ENCODE measurements around the gene KCNQ2.
A peak's percentile ranks its signal among the peaks of the same experiment; 100 is the strongest.

KCNQ2 gene

GRCh38 chr20:63386491-63386890 lies 86.0 kb downstream of the KCNQ2 start:
- in situ Hi-C loops (cut with HindIII; ENCODE audit: low sequenced_read_pairs), result no loop called here
- no peak overlapping the region for H3K4me3 ChIP-seq (ENCODE audit: low read depth, low read length)
- no peak for TF ChIP-seq CTCF (IDR thresholded peaks at IDR 0.05; ENCODE audit: low read depth, low read length, missing control alignments)
- no peak for DNase-seq (ENCODE audit: low read depth)

GRCh38 chr20:63385819-63386218 lies 86.6 kb downstream of the KCNQ2 start:
- DNase-seq (ENCODE audit: low read depth), result no peak
- in situ Hi-C loops (cut with HindIII; ENCODE audit: low sequenced_read_pairs), result no loop called here
- no peak for TF ChIP-seq CTCF (IDR thresholded peaks at IDR 0.05; ENCODE audit: low read depth, low read length, missing control alignments)
- no peak overlapping the region for H3K4me3 ChIP-seq (ENCODE audit: low read depth, low read length)

DNA sequence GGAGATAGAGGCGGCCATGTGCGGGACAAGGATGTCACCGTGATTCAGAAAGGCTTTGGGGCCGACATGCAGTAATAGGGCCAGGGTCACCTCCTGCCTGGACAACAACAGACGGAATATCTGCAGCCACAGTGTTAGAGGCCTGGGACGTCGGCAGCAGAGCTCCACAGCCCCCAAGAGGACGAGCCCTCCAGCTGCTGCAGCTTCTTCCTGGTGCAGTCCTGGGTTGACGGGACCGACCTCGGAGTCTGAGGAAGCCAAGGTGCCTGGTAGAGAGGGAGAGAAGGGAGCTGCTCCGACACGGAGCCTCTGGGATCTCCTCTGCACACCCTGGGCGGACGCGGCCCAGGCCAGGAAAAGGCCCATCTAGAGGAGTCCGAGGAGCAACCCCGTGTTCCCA lies 88.1 kb downstream of the KCNQ2 start:
- no peak for DNase-seq (ENCODE audit: low read depth)
- in situ Hi-C loops (cut with HindIII; ENCODE audit: low sequenced_read_pairs), result no loop called here
- TF ChIP-seq CTCF (IDR thresholded peaks at IDR 0.05; ENCODE audit: low read depth, low read length, missing control alignments), result no peak
- no peak overlapping the region for H3K4me3 ChIP-seq (ENCODE audit: low read depth, low read length)

DNA sequence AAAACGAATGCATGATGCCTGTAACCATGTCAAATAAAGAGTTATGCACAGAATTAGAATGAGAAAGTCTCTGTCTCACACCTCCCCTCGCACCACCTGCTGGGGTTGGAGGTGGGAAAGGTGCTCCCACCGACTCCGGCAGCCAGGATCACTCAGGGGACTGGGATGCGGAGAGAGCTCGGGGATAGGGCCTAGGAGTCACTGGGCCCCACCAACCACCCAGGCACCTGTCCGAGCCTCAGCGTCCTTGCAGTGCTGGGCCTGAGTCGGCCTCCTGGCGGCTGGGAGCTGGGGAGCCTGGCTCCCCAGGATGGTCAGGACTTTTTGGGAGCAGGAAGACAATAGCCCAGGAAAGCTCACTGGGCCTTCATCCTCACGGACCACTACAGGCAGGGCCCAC lies 88.9 kb downstream of the KCNQ2 start:
- no peak overlapping the region for H3K4me3 ChIP-seq (ENCODE audit: low read depth, low read length)
- in situ Hi-C loops (cut with HindIII; ENCODE audit: low sequenced_read_pairs), result no loop called here
- TF ChIP-seq CTCF (IDR thresholded peaks at IDR 0.05; ENCODE audit: low read depth, low read length, missing control alignments), result no peak
- DNase-seq (ENCODE audit: low read depth), result no peak

GRCh38 chr20:63382551-63383300 lies 89.7 kb downstream of the KCNQ2 start:
- in situ Hi-C loops (cut with HindIII; ENCODE audit: low sequenced_read_pairs), result no loop called here
- DNase-seq (ENCODE audit: low read depth), result no peak

GRCh38 chr20:63381781-63382431 lies 90.5 kb downstream of the KCNQ2 start:
- in situ Hi-C loops (cut with HindIII; ENCODE audit: low sequenced_read_pairs), result no loop called here
- no peak overlapping the region for H3K4me3 ChIP-seq (ENCODE audit: low read depth, low read length)
- no peak for DNase-seq (ENCODE audit: low read depth)
- peak; percentile 85 for TF ChIP-seq CTCF (IDR thresholded peaks at IDR 0.05; ENCODE audit: low read depth, low read length, missing control alignments)

More at GRCh38 chr20:63382551-63383300, 89.7 kb downstream of the KCNQ2 start:
- TF ChIP-seq CTCF (IDR thresholded peaks at IDR 0.05; ENCODE audit: low read depth, low read length, missing control alignments), result no peak
- no peak overlapping the region for H3K4me3 ChIP-seq (ENCODE audit: low read depth, low read length)

All from astrocyte of the cerebellum (primary cell).